Measurements from ENCODE around the gene TSEN34. TPM values are rescaled to one million over a fixed set of nuclear protein-coding genes. Genes with fewer than 3 reads are reported as not detected.

Gene TSEN34
- total RNA-seq, 4 donors from 2014 or later = 36.1 to 49.3 (median 40.3) TPM

Other genes starting within 250 kb of the TSEN34 start
- not detected for gene CACNG8, start 228.4 kb upstream of the TSEN34 start, total RNA-seq
- not detected for gene CACNG6, start 199.7 kb upstream of the TSEN34 start, total RNA-seq
- not detected for gene VSTM1, start 127.4 kb upstream of the TSEN34 start, total RNA-seq
- not detected for gene TARM1, start 109.9 kb upstream of the TSEN34 start, total RNA-seq
- 1 to 10 TPM; 1.3 to 8.3 (median 5.5) TPM for gene OSCAR, start 90.5 kb upstream of the TSEN34 start, total RNA-seq
- 10 to 100 TPM in 3 of 4 donors, 1 to 10 TPM in 1; 7.1 to 33.0 (median 28.6) TPM for gene NDUFA3, start 88.5 kb upstream of the TSEN34 start, total RNA-seq
- gene TFPT, start 75.7 kb upstream of the TSEN34 start, total RNA-seq = 10 to 100 TPM in 3 of 4 donors, 1 to 10 TPM in 1; 9.7 to 19.9 (median 15.6) TPM
- gene PRPF31, start 75.6 kb upstream of the TSEN34 start, total RNA-seq = 10 to 100 TPM; 33.8 to 50.1 (median 39.7) TPM
- gene CNOT3, start 53.5 kb upstream of the TSEN34 start, total RNA-seq = 10 to 100 TPM; 13.4 to 24.4 (median 19.0) TPM
- 10 to 100 TPM in 1 of 4 donors, 1 to 10 TPM in 3; 5.3 to 12.3 (median 7.4) TPM for gene LENG1, start 31.6 kb upstream of the TSEN34 start, total RNA-seq
- gene TMC4, start 18.1 kb upstream of the TSEN34 start, total RNA-seq = 1 to 10 TPM in 3 of 4 donors, not detected in 1; 1.2 to 4.1 (median 1.6) TPM
- 10 to 100 TPM; 21.0 to 72.4 (median 32.7) TPM for gene MBOAT7, start 1.7 kb upstream of the TSEN34 start, total RNA-seq
- gene RPS9, start 9.6 kb downstream of the TSEN34 start, total RNA-seq = 1,000 to 10,000 TPM; 1,567 to 2,105 (median 1,838) TPM
- gene LILRB3, start 31.7 kb downstream of the TSEN34 start, total RNA-seq = 100 to 1,000 TPM in 1 of 4 donors, 10 to 100 TPM in 3; 11.7 to 135 (median 71.5) TPM
- gene LILRA6, start 51.5 kb downstream of the TSEN34 start, total RNA-seq = 10 to 100 TPM in 1 of 4 donors, 1 to 10 TPM in 3; 2.1 to 13.6 (median 7.3) TPM
- gene LILRB5, start 66.0 kb downstream of the TSEN34 start, total RNA-seq = 10 to 100 TPM; 24.0 to 75.5 (median 39.4) TPM
- 10 to 100 TPM in 2 of 4 donors, 1 to 10 TPM in 2; 3.5 to 15.4 (median 10.1) TPM for gene LILRB2, start 89.8 kb downstream of the TSEN34 start, total RNA-seq
- gene LILRA5, start 121.9 kb downstream of the TSEN34 start, total RNA-seq = 10 to 100 TPM in 1 of 4 donors, 1 to 10 TPM in 3; 3.7 to 13.2 (median 7.8) TPM
- gene LILRA4, start 147.9 kb downstream of the TSEN34 start, total RNA-seq = under 1 TPM in 1 of 4 donors, not detected in 3; 0.56 TPM
- 10 to 100 TPM; 24.3 to 82.5 (median 37.0) TPM for gene LAIR1, start 173.6 kb downstream of the TSEN34 start, total RNA-seq
- under 1 TPM in 2 of 4 donors, not detected in 2; 0.28 to 0.84 TPM for gene TTYH1, start 224.2 kb downstream of the TSEN34 start, total RNA-seq

All from omental fat pad (tissue), 4 donors.